ENCODE data around the gene LDHD. TPM values are rescaled to one million over a fixed set of nuclear protein-coding genes. Genes with fewer than 3 reads are reported as not detected.

Gene LDHD
- total and polyA plus RNA-seq, 9 of the 15 experiments (the other 6 are each of a cell fraction or from before 2014, with no cell fraction given) = 0.19 to 0.86 (median 0.54) TPM; not detected in 3

DNA sequence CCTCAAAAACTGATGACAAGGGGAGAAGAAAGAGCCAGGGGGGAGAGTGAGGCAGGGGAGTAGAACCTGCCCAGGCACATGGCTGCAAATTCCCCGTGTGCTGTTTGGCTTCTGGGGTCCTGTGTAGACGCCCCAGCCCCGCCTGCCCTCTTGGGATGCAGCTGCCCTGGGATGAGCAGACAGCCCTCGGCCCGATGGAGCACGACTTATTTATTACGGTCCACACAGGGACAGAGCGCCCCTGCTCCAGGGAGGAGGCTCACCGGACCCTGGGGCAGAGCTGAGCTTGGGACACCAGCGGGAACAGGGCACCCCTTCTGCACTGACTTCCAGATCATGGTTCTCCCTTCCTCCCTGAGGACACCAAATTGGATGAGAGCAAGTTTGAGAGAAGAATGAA lies 9.1 kb downstream of the LDHD start:
- no peaks in the 10 kb centered on the region for H3K9me3 ChIP-seq (replicated peaks; ENCODE audit: control insufficient read depth, insufficient read depth, low read depth, low read length)
- ATAC-seq = no peak
- H3K4me3 ChIP-seq = no peak overlapping the region
- POLR2A ChIA-PET = no interaction called here
- H4K20me1 ChIP-seq (replicated peaks; ENCODE audit: control insufficient read depth, insufficient read depth, low read length) = no peaks in the 10 kb centered on the region
- H3K79me2 ChIP-seq (ENCODE audit: control insufficient read depth, insufficient read depth, low read length) = no peaks in the 10 kb centered on the region
- WGBS (ENCODE audit: insufficient coverage, low coverage, missing lambda C conversion rate) = 80% methylated on average over 10 of the region's 10 CpGs
- no peak overlapping the region for H2AFZ ChIP-seq (ENCODE audit: low read depth, low read length)
- intact Hi-C loops (cut with micrococcal nuclease) (no loop called here), in situ Hi-C loops (cut with MboI) (loop anchor here (5.0 kb wide), 1 partner anchor 115 kb away; no protein-coding TSS in a partner anchor)
- H3K9ac ChIP-seq (ENCODE audit: insufficient read depth in 1 of 2, low read depth in 2 of 2, low read length in 2 of 2) = peak overlapping the region in 1 of 2 experiments; percentile 56; a peak in 2 of 4 replicates
- peaks cover 3% of the 10 kb centered on the region for H3K9me1 ChIP-seq (ENCODE audit: control insufficient read depth, insufficient read depth, low read length)
- FAIRE-seq = no peak
- no TSS peak for BruUV-seq (replicated peaks)
- H3K4me2 ChIP-seq (ENCODE audit: insufficient read depth, low read length) = no peak overlapping the region
- peaks cover 25% of the 10 kb centered on the region; the same call in 2 of the 3 replicates for H3K36me3 ChIP-seq (ENCODE audit: control insufficient read depth, insufficient read depth, low read length)
- CTCF ChIA-PET (ENCODE audit: low intra/inter-chr PET ratio) = no interaction called here
- H3K27me3 ChIP-seq (ENCODE audit: control insufficient read depth in 2 of 2, insufficient read depth in 2 of 2, low read length in 2 of 2) = no peaks in the 10 kb centered on the region
- no peak for DNase-seq (ENCODE audit: extremely low read depth in 1 of 4, low spot score in 3 of 4)
- H3K4me1 ChIP-seq (replicated peaks in 1 of 2; ENCODE audit: control insufficient read depth in 2 of 2, insufficient read depth in 2 of 2, low read length in 2 of 2) = peaks cover 11 to 43% of the 10 kb centered on the region in 2 experiments; a peak in 4 of 5 replicates
- no peak overlapping the region for H3K27ac ChIP-seq (ENCODE audit: extremely low read depth, low read depth, low read length)
- TF ChIP-seq KLF13 (tag; IDR thresholded peaks at IDR 0.05; ENCODE audit: borderline replicate concordance, low read depth) = no peak
- TF ChIP-seq CHD2 (IDR thresholded peaks at IDR 0.05; ENCODE audit: low read depth, low read length) = no peak
- no peak for TF ChIP-seq ZNF778 (CRISPR knock-in tag; IDR thresholded peaks at IDR 0.05)
- TF ChIP-seq, protein P1, sequence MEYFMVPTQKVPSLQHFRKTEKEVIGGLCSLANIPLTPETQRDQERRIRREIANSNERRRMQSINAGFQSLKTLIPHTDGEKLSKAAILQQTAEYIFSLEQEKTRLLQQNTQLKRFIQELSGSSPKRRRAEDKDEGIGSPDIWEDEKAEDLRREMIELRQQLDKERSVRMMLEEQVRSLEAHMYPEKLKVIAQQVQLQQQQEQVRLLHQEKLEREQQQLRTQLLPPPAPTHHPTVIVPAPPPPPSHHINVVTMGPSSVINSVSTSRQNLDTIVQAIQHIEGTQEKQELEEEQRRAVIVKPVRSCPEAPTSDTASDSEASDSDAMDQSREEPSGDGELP (CRISPR knock-in tag; IDR thresholded peaks at IDR 0.05; ENCODE audit: borderline replicate concordance) = no peak
- no peak for TF ChIP-seq SRSF7 (optimal IDR thresholded peaks at IDR 0.05; ENCODE audit: low read depth, low read length)
- no peak for TF ChIP-seq CBX3 (IDR thresholded peaks at IDR 0.05; ENCODE audit: borderline replicate concordance in 1 of 2, low read length in 2 of 2)
- TF ChIP-seq CEBPG (CRISPR knock-in tag; IDR thresholded peaks at IDR 0.05) = no peak
- no peak for TF ChIP-seq CEBPG (tag; conservative IDR thresholded peaks at IDR 0.05 in 1 of 2, IDR thresholded peaks at IDR 0.05 in 1 of 2)
- TF ChIP-seq PTTG1 (tag; IDR thresholded peaks at IDR 0.05; ENCODE audit: low read depth) = no peak
- no peak for TF ChIP-seq KDM1A (IDR thresholded peaks at IDR 0.05)
- no peak for TF ChIP-seq ZNF699 (CRISPR knock-in tag; IDR thresholded peaks at IDR 0.05; ENCODE audit: insufficient replicate concordance)
- TF ChIP-seq ZNF224 (CRISPR knock-in tag; IDR thresholded peaks at IDR 0.05) = no peak
- TF ChIP-seq NFE2L1 (tag; IDR thresholded peaks at IDR 0.05; ENCODE audit: borderline replicate concordance, low read depth) = no peak
- TF ChIP-seq CSDE1 (IDR thresholded peaks at IDR 0.05) = no peak
- TF ChIP-seq, protein P2, sequence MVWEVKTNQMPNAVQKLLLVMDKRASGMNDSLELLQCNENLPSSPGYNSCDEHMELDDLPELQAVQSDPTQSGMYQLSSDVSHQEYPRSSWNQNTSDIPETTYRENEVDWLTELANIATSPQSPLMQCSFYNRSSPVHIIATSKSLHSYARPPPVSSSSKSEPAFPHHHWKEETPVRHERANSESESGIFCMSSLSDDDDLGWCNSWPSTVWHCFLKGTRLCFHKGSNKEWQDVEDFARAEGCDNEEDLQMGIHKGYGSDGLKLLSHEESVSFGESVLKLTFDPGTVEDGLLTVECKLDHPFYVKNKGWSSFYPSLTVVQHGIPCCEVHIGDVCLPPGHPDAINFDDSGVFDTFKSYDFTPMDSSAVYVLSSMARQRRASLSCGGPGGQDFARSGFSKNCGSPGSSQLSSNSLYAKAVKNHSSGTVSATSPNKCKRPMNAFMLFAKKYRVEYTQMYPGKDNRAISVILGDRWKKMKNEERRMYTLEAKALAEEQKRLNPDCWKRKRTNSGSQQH (CRISPR knock-in tag; IDR thresholded peaks at IDR 0.05) = no peak
- TF ChIP-seq ILF3 (IDR thresholded peaks at IDR 0.05; ENCODE audit: borderline replicate concordance) = no peak
- TF ChIP-seq RBM14 (IDR thresholded peaks at IDR 0.05; ENCODE audit: borderline replicate concordance, insufficient read depth, low read depth, low read length) = no peak
- TF ChIP-seq ASH1L (IDR thresholded peaks at IDR 0.05; ENCODE audit: borderline replicate concordance, low read depth, partially characterized antibody) = no peak
- no peak for TF ChIP-seq NCOR1 (IDR thresholded peaks at IDR 0.05)
- TF ChIP-seq, protein P3, sequence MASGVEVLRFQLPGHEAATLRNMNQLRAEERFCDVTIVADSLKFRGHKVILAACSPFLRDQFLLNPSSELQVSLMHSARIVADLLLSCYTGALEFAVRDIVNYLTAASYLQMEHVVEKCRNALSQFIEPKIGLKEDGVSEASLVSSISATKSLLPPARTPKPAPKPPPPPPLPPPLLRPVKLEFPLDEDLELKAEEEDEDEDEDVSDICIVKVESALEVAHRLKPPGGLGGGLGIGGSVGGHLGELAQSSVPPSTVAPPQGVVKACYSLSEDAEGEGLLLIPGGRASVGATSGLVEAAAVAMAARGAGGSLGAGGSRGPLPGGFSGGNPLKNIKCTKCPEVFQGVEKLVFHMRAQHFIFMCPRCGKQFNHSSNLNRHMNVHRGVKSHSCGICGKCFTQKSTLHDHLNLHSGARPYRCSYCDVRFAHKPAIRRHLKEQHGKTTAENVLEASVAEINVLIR (CRISPR knock-in tag; IDR thresholded peaks at IDR 0.05) = no peak
- TF ChIP-seq ZNF586 (CRISPR knock-in tag; conservative IDR thresholded peaks at IDR 0.05) = no peak
